ENCODE data around the gene TMEM131L. TPM values are rescaled to one million over a fixed set of nuclear protein-coding genes. Genes with fewer than 3 reads are reported as not detected.
A peak's percentile ranks its signal among the peaks of the same experiment; 100 is the strongest.

TMEM131L gene
- total RNA-seq, 1 donor from 2014 or later: 60.2 TPM

GRCh38 chr4:153483432-153484418 lies 17.6 kb downstream of the TMEM131L start:
- TF ChIP-seq CTCF (IDR thresholded peaks at IDR 0.05; ENCODE audit: partially characterized antibody, unreplicated experiment): no peak
- no peak for DNase-seq
- Mint-ChIP-seq H3K27me3 (ENCODE audit: unreplicated experiment) (peaks cover 2% of the 10 kb centered on the region), H3K9me3 (ENCODE audit: unreplicated experiment) (peaks cover 2% of the 10 kb centered on the region), H3K4me3 (ENCODE audit: unreplicated experiment) (peak overlapping the region; percentile 53), H3K27ac (ENCODE audit: unreplicated experiment) (no peak overlapping the region), H3K36me3 (ENCODE audit: unreplicated experiment) (peaks cover 7% of the 10 kb centered on the region), H3K4me1 (ENCODE audit: low read depth, unreplicated experiment) (peaks cover 34% of the 10 kb centered on the region)

DNA sequence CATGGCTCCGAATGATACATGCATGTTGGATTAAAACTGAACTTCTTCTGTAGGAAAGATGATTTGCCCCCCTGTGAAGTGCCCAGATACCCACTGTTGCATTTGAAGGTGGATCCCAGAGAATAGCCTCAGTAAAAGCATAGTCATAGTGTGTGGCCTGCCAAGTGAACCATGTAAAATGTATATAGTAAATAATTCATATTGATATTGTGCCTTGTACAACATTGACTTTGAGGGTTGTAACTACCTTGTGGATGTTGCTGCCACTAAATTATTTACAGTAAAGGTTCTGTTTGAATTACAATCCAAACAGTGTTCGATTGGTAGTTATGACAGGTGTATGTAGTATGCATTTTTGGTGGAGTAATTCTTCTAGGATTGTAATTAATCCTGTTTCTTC lies 19.2 kb downstream of the TMEM131L start:
- H3K27ac Mint-ChIP-seq (ENCODE audit: unreplicated experiment): no peak overlapping the region
- H3K4me3 Mint-ChIP-seq (ENCODE audit: unreplicated experiment): no peak overlapping the region
- no peak for TF ChIP-seq CTCF (IDR thresholded peaks at IDR 0.05; ENCODE audit: partially characterized antibody, unreplicated experiment)

DNA sequence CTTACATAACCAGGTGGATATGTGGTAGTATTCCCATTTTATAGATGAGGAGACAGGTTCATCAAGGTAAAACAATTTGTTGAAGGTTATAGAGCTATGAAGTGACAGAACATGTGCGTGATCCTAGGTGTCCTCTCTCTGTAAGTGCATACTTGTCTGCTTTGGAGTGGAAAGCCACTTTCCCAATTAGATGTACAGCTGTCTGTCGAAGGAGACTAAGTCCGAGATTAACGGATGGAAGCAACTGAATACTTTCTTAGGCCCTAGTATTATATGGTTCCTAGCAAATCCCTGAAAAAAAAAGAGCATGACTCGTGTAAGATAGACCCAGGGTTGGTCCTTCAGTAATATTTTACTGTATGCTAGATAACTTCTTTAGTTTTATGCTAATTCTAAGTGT lies 19.7 kb downstream of the TMEM131L start:
- Mint-ChIP-seq H3K9me3 (ENCODE audit: unreplicated experiment) (peaks cover 3% of the 10 kb centered on the region), H3K4me1 (ENCODE audit: low read depth, unreplicated experiment) (peaks cover 38% of the 10 kb centered on the region), H3K36me3 (ENCODE audit: unreplicated experiment) (peaks cover 3% of the 10 kb centered on the region), H3K27me3 (ENCODE audit: unreplicated experiment) (peaks cover 2% of the 10 kb centered on the region), H3K27ac (ENCODE audit: unreplicated experiment) (peak overlapping the region; percentile 11), H3K4me3 (ENCODE audit: unreplicated experiment) (peak overlapping the region; percentile 19)
- TF ChIP-seq CTCF (IDR thresholded peaks at IDR 0.05; ENCODE audit: partially characterized antibody, unreplicated experiment): no peak
- DNase-seq: no peak

More for the DNA sequence above, 19.2 kb downstream of the TMEM131L start:
- Mint-ChIP-seq H3K4me1 (ENCODE audit: low read depth, unreplicated experiment) (peaks cover 41% of the 10 kb centered on the region), H3K27me3 (ENCODE audit: unreplicated experiment) (peaks cover 2% of the 10 kb centered on the region), H3K36me3 (ENCODE audit: unreplicated experiment) (peaks cover 7% of the 10 kb centered on the region), H3K9me3 (ENCODE audit: unreplicated experiment) (peaks cover 3% of the 10 kb centered on the region)
- DNase-seq: no peak

GRCh38 chr4:153486281-153487151 lies 20.4 kb downstream of the TMEM131L start:
- peaks cover 2% of the 10 kb centered on the region for H3K27me3 Mint-ChIP-seq (ENCODE audit: unreplicated experiment)
- H3K36me3 Mint-ChIP-seq (ENCODE audit: unreplicated experiment): no peaks in the 10 kb centered on the region
- peaks cover 3% of the 10 kb centered on the region for H3K9me3 Mint-ChIP-seq (ENCODE audit: unreplicated experiment)
- no peak overlapping the region for H3K27ac Mint-ChIP-seq (ENCODE audit: unreplicated experiment)
- peaks cover 39% of the 10 kb centered on the region for H3K4me1 Mint-ChIP-seq (ENCODE audit: low read depth, unreplicated experiment)
- H3K4me3 Mint-ChIP-seq (ENCODE audit: unreplicated experiment): no peak overlapping the region
- no peak for TF ChIP-seq CTCF (IDR thresholded peaks at IDR 0.05; ENCODE audit: partially characterized antibody, unreplicated experiment)
- no peak for DNase-seq
